Non-pigmented ciliary epithelial cell (primary cell): ENCODE results near the gene NDUFA1.
"Not testable (repeated sequence)": the region's sequence is repeated elsewhere in the genome, so short reads cannot be mapped to it uniquely, and the experiment has no call there.

Experiments
- DNase-seq: peaks from one replicate; pipeline ENCODE4 v3.0.0-alpha.2; 2010; ENCODE audit warnings: low read depth

The NDUFA1 gene

GRCh38 chrX:119900976-119901375 lies 29.3 kb downstream of the NDUFA1 start:
- no peak for DNase-seq

DNA sequence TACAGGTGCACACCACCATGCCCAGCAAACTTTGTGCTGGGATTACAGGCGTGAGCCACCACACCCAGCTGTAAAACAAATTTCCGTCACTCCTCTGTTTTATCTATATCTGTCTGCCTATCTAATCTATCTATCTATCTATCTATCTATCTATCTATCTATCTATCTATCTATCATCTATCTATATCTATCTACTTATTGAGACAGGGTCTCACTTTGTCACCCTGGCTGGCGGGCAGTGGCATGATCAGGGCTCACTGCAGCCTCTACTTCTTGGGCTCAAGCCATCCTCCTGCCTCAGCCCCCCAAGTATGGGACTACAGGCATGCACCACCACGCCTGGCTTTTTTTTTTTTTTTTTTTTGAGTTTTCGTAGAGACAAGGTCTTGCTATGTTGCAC lies 44.7 kb downstream of the NDUFA1 start:
- no peak for DNase-seq

DNA sequence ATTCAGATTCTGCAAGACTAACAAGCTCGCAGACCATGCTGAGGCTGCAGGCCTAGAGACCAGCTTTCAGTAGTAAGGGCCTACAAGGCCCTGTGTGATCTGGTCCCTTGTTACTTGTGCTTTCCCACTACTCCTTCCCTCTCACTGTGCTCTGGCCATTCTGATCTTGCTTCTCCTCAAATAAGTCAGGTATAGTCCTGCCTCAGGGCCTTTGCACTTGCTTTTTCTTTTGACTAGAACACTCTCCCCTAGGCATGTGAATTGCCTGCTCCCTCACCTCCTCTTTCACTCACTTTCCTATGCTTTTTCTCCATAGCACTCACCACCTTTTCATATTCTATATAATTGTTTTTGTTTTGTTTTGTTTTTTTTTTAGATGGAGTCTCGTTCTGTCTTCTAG lies 46.2 kb downstream of the NDUFA1 start:
- no peak for DNase-seq

DNA sequence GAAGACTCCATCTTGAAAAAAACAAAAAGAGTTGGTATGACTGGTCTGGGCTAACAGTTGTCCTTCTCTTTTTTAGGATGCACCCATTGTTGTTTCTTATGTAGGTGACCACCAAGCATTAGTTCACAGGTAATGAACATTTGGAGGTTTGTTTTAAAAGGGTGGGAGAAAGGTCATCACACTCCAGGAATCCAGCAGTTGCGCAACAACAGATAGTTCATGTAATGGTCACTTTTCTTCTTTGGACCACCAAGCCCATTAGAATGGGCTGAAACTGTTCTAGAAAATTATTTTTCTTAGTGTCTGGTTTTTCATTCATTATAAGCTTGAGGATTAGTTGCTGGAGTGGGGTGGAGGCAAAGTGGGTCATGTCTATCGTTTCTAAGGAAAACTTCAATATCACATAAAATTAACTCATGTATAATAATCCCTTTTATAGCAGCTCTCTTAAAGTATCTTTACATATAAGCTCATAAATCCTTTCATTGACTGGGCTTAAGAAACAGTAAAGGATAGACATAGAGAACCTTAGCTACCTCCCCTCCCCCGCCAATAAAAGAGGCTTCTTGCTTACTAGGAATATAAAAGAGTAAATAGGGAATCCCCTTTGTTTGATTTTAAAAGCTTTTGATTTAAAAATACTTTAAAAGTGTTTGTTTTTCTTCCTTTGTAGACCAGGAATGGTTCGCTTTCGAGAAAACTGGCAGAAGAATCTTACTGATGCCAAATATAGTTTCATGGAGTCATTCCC lies 48.4 kb downstream of the NDUFA1 start:
- no peak for DNase-seq

- DNase-seq = not testable (repeated sequence)
These were observed 50.8 kb downstream of the NDUFA1 start for GRCh38 chrX:119922391-119922790.
